Fibroblast of skin of left biceps (primary cell): Measurements from ENCODE around the gene COP1.
A peak's percentile ranks its signal among the peaks of the same experiment; 100 is the strongest.
"Not testable (repeated sequence)": the region's sequence is repeated elsewhere in the genome, so short reads cannot be mapped to it uniquely, and the experiment has no call there.

ENCODE experiments used
- DNase-seq, 2 experiments: peaks; one replicate each; pipeline ENCODE4 v3.0.0-alpha.2; 2013; ENCODE audit warnings: low read depth in 2 of 2

COP1 gene

GRCh38 chr1:176206961-176207902 is at the start of gene COP1:
TSS of gene COP1 (minus strand) at chr1:176207286. CDS start at chr1:176206978, 308 bp downstream.
- DNase-seq = peak; percentile 81 to 84

GRCh38 chr1:176252191-176252590 is 45.1 kb upstream of the COP1 start:
- no peak for DNase-seq

- DNase-seq = no peak
Measured at GRCh38 chr1:176244851-176245250, 37.8 kb upstream of the COP1 start.

GRCh38 chr1:176243746-176244145 is 36.7 kb upstream of the COP1 start:
- peak; percentile 8 to 10 for DNase-seq

GRCh38 chr1:176241385-176242015 is 34.4 kb upstream of the COP1 start:
- DNase-seq = peak; percentile 49 to 55

- not testable (repeated sequence) for DNase-seq
Measured at GRCh38 chr1:176233657-176234056, 26.6 kb upstream of the COP1 start.

- DNase-seq = no peak
Measured at GRCh38 chr1:176227579-176227978, 20.5 kb upstream of the COP1 start.

- DNase-seq = no peak
Measured at GRCh38 chr1:176225911-176226310, 18.8 kb upstream of the COP1 start.

- DNase-seq = no peak
Measured at GRCh38 chr1:176225479-176225875, 18.4 kb upstream of the COP1 start.

- DNase-seq = no peak
Measured at GRCh38 chr1:176222196-176222595, 15.1 kb upstream of the COP1 start.

GRCh38 chr1:176220100-176220689 is 13.1 kb upstream of the COP1 start:
- DNase-seq = no peak

- DNase-seq = no peak
Measured at GRCh38 chr1:176217461-176218099, 10.5 kb upstream of the COP1 start.

GRCh38 chr1:176216031-176216430 is 8.9 kb upstream of the COP1 start:
- no peak for DNase-seq

GRCh38 chr1:176211396-176212165 is 4.5 kb upstream of the COP1 start:
- no peak for DNase-seq

- no peak for DNase-seq
Measured at GRCh38 chr1:176208034-176208433, 948 bp upstream of the COP1 start.

- no peak for DNase-seq
Measured at GRCh38 chr1:176206006-176206960, 803 bp downstream of the COP1 start.

- DNase-seq = no peak
Measured at GRCh38 chr1:176205332-176205914, 1.7 kb downstream of the COP1 start.

GRCh38 chr1:176204655-176205054 is 2.4 kb downstream of the COP1 start:
- not testable (repeated sequence) for DNase-seq

- no peak for DNase-seq
Measured at GRCh38 chr1:176203735-176204134, 3.4 kb downstream of the COP1 start.

- no peak for DNase-seq
Measured at GRCh38 chr1:176201568-176201967, 5.5 kb downstream of the COP1 start.
